Transverse colon (tissue), 4 donors: ENCODE measurements around the gene WDR35. TPM values are rescaled to one million over a fixed set of nuclear protein-coding genes. Genes with fewer than 3 reads are reported as not detected.

Experiments
- DNase-seq: peaks from one replicate; pipeline ENCODE4 v3.0.0-alpha.2; 2019
- H3K27ac ChIP-seq, 4 donors: fragments of 200-600 bp; sonication (generic); 2 replicates each; pipeline ENCODE4 v1.5.1; 2016 to 2018; ENCODE audit warnings: inconsistent platforms in 4 of 4
- H3K27me3 ChIP-seq: fragments of 200-600 bp; sonication (generic); 2 replicates; pipeline ENCODE4 v1.5.1; 2017; ENCODE audit warnings: inconsistent platforms
- H3K36me3 ChIP-seq, 4 donors: fragments of 200-600 bp; sonication (generic); 2 replicates each; pipeline ENCODE4 v1.5.1; 2017 to 2019; ENCODE audit warnings: inconsistent platforms in 4 of 4
- H3K4me1 ChIP-seq, 4 donors: fragments of 200-600 bp; sonication (generic); 2 replicates each; pipeline ENCODE4 v1.5.1; 2017 to 2020; ENCODE audit warnings: inconsistent platforms in 4 of 4
- H3K4me3 ChIP-seq, 4 donors: fragments of 200-600 bp; sonication (generic); 1 replicate in 1 of 4; 2 replicates in 3 of 4; pipeline versions ENCODE4 v1.5.1 to v1.6.1; 2017 to 2019; ENCODE audit warnings: inconsistent platforms in 4 of 4
- H3K9me3 ChIP-seq, 2 donors: fragments of 200-600 bp; sonication (generic); 2 replicates each; pipeline ENCODE4 v1.5.1; 2017 to 2019; ENCODE audit warnings: inconsistent platforms in 2 of 2
- CTCF ChIP-seq, 5 experiments: fragments of 200-600 bp in 3 of 5; fragments of 450-650 bp in 2 of 5; sonication (generic) in 3 of 5; IDR thresholded peaks; 1 replicate in 2 of 5; 2 replicates in 3 of 5; pipeline ENCODE4 v1.5.1; 2016 to 2017; ENCODE audit warnings: antibody characterized with exemption in 5 of 5, inconsistent platforms in 3 of 5, mild to moderate bottlenecking in 2 of 5, moderate library complexity in 1 of 5
- EP300 ChIP-seq: sonication (generic); formaldehyde crosslinking; IDR thresholded peaks from one replicate; pipeline ENCODE4 v1.6.1; 2017; ENCODE audit warnings: antibody characterized with exemption, low read depth
- POLR2A ChIP-seq: fragments of 450-650 bp; IDR thresholded peaks from one replicate; pipeline ENCODE4 v1.6.1; 2016; ENCODE audit warnings: antibody characterized with exemption, mild to moderate bottlenecking, moderate library complexity
- POLR2AphosphoS5 ChIP-seq, 3 donors: sonication (generic); formaldehyde crosslinking; IDR thresholded peaks; one replicate each; pipeline ENCODE4 v1.6.1; 2016; ENCODE audit warnings: antibody characterized with exemption in 3 of 3
- WGBS, 2 donors: methylation state at CpG; one replicate each; pipeline ENCODE4 v1.1.5; 2018; ENCODE audit warnings: low coverage in 1 of 2; 5-methylcytosine and 5-hydroxymethylcytosine counted together
- in situ Hi-C, 4 donors: fragments of 200-750 bp; cut with MboI; loops; one replicate each; pipeline versions ENCODE4 v1.15.0 to v1.15.1; 2017; ENCODE audit warnings: low sequenced_read_pairs in 3 of 4, low pct_ligation_motif_present in 1 of 4, low pct_unique_long_range_greater_than_20kb in 1 of 4
- intact Hi-C: fragments of 100-400 bp; cut with DNase I; formaldehyde crosslinking; loops from one replicate; pipeline ENCODE4 v1.15.1; 2023; ENCODE audit warnings: low total_unique reads
- total RNA-seq, 4 donors: library from RNA; depleted of rRNA; stranded (reverse); fragments of >200 nt; gene quantifications; one replicate each; pipeline ENCODE4 v1.1.0, GENCODE V29; 2016

WDR35 gene
- total RNA-seq, 4 donors from 2014 or later = 0.37 to 4.8 (median 2.0) TPM

- no peaks in the 10 kb centered on the region for H3K4me1 ChIP-seq
- in situ Hi-C loops = no loop called here
- H3K27me3 ChIP-seq = no peaks in the 10 kb centered on the region
- 56 to 61% methylated on average over 2 of the region's 2 CpGs for WGBS, 2 donors
- no peak overlapping the region for H3K27ac ChIP-seq
- H3K9me3 ChIP-seq = no peaks in the 10 kb centered on the region
- TF ChIP-seq CTCF (IDR thresholded peaks at IDR 0.05) = no peak
- TF ChIP-seq EP300 = no peak
- no peak for TF ChIP-seq POLR2AphosphoS5 (IDR thresholded peaks at IDR 0.05)
- TF ChIP-seq POLR2A = no peak
- H3K36me3 ChIP-seq = no peaks in the 10 kb centered on the region
- DNase-seq = no peak
- no peak overlapping the region for H3K4me3 ChIP-seq
- intact Hi-C loops = no loop called here
These were observed 11.5 kb upstream of the WDR35 start for GRCh38 chr2:20001361-20001863.

GRCh38 chr2:19993731-19994130, 3.8 kb upstream of the WDR35 start:
- DNase-seq = no peak
- TF ChIP-seq EP300 (no peak), POLR2A (no peak), POLR2AphosphoS5 (IDR thresholded peaks at IDR 0.05) (no peak), CTCF (IDR thresholded peaks at IDR 0.05) (no peak)
- no peak overlapping the region for H3K27ac ChIP-seq
- no peak overlapping the region for H3K4me3 ChIP-seq
- no peaks in the 10 kb centered on the region for H3K36me3 ChIP-seq
- peaks cover 0 to 15% (median 7%) of the 10 kb centered on the region in 4 donors for H3K4me1 ChIP-seq
- H3K27me3 ChIP-seq = peaks cover 13% of the 10 kb centered on the region
- in situ Hi-C loops (no loop called here), intact Hi-C loops (no loop called here)
- no peaks in the 10 kb centered on the region for H3K9me3 ChIP-seq

GRCh38 chr2:19991895-19992294, 2.0 kb upstream of the WDR35 start:
- WGBS, 2 donors = 76 to 79% methylated on average over 1 of the region's 1 CpG
- Histone ChIP-seq H3K9me3 (no peaks in the 10 kb centered on the region), H3K4me3 (no peak overlapping the region), H3K36me3 (no peaks in the 10 kb centered on the region), H3K27ac (no peak overlapping the region), H3K4me1 (peaks cover 0 to 18% (median 9%) of the 10 kb centered on the region in 4 donors), H3K27me3 (peaks cover 13% of the 10 kb centered on the region)
- in situ Hi-C loops = no loop called here
- no peak for TF ChIP-seq POLR2AphosphoS5 (IDR thresholded peaks at IDR 0.05)
- no peak for TF ChIP-seq EP300
- no peak for TF ChIP-seq CTCF (IDR thresholded peaks at IDR 0.05)
- no peak for TF ChIP-seq POLR2A
- intact Hi-C loops = no loop called here
- DNase-seq = no peak

- in situ Hi-C loops = no loop called here
- Histone ChIP-seq H3K36me3 (no peaks in the 10 kb centered on the region), H3K4me1 (peaks cover 0 to 18% (median 9%) of the 10 kb centered on the region in 4 donors), H3K27me3 (peaks cover 13% of the 10 kb centered on the region), H3K4me3 (peak overlapping the region; percentile 57 to 72 (median 66)), H3K9me3 (no peaks in the 10 kb centered on the region), H3K27ac (peak overlapping the region; percentile 52 to 79 (median 68))
- no peak for TF ChIP-seq POLR2A
- TF ChIP-seq POLR2AphosphoS5 (IDR thresholded peaks at IDR 0.05) = no peak
- TF ChIP-seq CTCF (IDR thresholded peaks at IDR 0.05) = no peak
- no peak for TF ChIP-seq EP300
- 17 to 24% methylated on average over 6 to 10 of the region's 10 CpGs for WGBS, 2 donors
- intact Hi-C loops = no loop called here
- no peak for DNase-seq
These were observed 467 bp upstream of the WDR35 start for GRCh38 chr2:19990416-19990728.
